ENCODE measurements around the gene SCD5.

Gene SCD5

DNA sequence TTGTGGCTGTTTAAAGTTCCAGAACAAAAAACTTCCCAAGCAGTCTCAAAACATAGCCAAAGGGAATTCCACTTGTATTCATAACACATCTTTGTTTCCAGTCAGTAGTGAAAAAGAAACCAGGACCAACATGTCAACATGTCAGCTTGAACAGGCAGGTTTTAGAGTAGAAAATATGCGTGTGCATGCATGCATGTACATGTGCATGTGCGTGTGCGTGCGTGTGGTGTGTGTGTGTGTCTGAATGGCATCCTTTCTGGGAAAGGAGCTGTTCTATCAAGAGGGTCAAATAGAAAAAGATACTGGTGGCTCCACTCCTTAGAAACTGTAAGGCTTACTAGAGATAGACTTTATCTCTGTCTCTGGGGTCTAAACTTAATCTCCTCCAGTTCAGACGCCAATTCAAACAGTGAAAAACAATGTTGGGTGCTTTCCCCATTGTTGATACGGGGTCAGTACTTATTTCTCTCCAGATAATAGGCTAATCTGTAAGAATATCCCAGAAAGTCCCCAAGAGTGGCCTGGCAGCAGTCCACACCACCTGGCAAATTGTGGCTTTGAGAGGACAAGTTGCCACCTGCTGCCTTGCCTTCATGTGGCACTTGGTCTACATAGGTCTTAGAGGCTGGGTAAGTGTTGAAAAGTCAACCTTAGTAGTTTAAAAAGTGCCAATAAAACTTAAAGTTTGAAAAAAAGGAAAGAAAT is 110.4 kb downstream of the SCD5 start:
- H3K36me3 ChIP-seq (replicated peaks in 1 of 2; ENCODE audit: control insufficient read depth in 2 of 2, insufficient read depth in 2 of 2, low read length in 2 of 2) = no peaks in the 10 kb centered on the region
- no peak overlapping the region for H2BK120ac ChIP-seq (ENCODE audit: low read depth, low read length)
- H3K4ac ChIP-seq (ENCODE audit: low read length) = no peak overlapping the region
- H4K8ac ChIP-seq (ENCODE audit: low read depth, low read length) = no peak overlapping the region
- H2AK5ac ChIP-seq (ENCODE audit: low read depth, low read length) = no peak overlapping the region
- H3K9ac ChIP-seq (ENCODE audit: low read depth, low read length, poor library complexity) = no peak overlapping the region
- no peaks in the 10 kb centered on the region for H3K9me3 ChIP-seq (replicated peaks in 1 of 2; ENCODE audit: control insufficient read depth in 2 of 2, insufficient read depth in 1 of 2, low read depth in 1 of 2, low read length in 2 of 2)
- DNase-seq (ENCODE audit: low spot score) = no peak
- H4K91ac ChIP-seq (ENCODE audit: low read depth, low read length, poor library complexity) = no peak overlapping the region
- no peak overlapping the region for H2AFZ ChIP-seq (ENCODE audit: low read length)
- H3K18ac ChIP-seq (ENCODE audit: low read length) = no peak overlapping the region
- H3K23ac ChIP-seq (ENCODE audit: low read depth, low read length, poor library complexity) = no peak overlapping the region
- H3K27me3 ChIP-seq (ENCODE audit: control insufficient read depth in 3 of 3, insufficient read depth in 3 of 3, low read depth in 1 of 3, low read length in 3 of 3) = no peaks in the 10 kb centered on the region
- no peak overlapping the region for H3K4me3 ChIP-seq (ENCODE audit: low read length in 2 of 2)
- H3K4me1 ChIP-seq (ENCODE audit: control insufficient read depth in 2 of 2, insufficient read depth in 1 of 2, low read depth in 1 of 2, low read length in 2 of 2) = no peaks in the 10 kb centered on the region
- no peak overlapping the region for H3K27ac ChIP-seq (replicated peaks; ENCODE audit: low read length)
- no peak overlapping the region for H2BK5ac ChIP-seq (ENCODE audit: low read length)
- no CpG with 5 or more reads among the region's 6 CpGs for WGBS, 2 donors (ENCODE audit: extremely low coverage in 2 of 2, insufficient read length in 2 of 2, insufficient replicate concordance in 1 of 2)
- H3K14ac ChIP-seq (ENCODE audit: low read length) = no peak overlapping the region
- no peaks in the 10 kb centered on the region for H3K79me1 ChIP-seq (ENCODE audit: low read depth, low read length)
- no peak overlapping the region for H3K4me2 ChIP-seq (ENCODE audit: insufficient read depth, low read length, poor library complexity, severe bottlenecking)
- no peak overlapping the region for H2BK12ac ChIP-seq (ENCODE audit: low read length)
- H2BK15ac ChIP-seq (ENCODE audit: low read length) = no peak overlapping the region

DNA sequence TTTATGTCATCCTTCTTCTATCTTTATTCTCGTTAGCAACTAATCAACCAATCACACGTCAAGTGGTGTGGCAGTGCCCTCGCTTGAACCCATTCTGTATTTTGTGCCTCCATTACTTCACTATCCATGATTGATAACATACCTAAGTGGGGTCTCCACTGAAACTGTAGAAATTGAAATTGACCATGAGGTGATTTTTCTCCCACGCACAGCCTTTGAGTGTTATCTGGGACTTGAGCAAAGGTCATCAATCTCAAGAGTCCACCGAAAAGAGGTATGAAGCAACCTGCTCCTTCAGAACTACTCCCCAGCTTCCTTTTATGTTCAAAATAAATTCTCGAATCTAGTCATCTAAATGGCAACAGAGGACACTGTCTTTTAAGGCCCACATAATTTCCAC is 111.1 kb downstream of the SCD5 start:
- Histone ChIP-seq H3K79me1 (ENCODE audit: low read depth, low read length) (no peaks in the 10 kb centered on the region), H3K14ac (ENCODE audit: low read length) (no peak overlapping the region), H2BK12ac (ENCODE audit: low read length) (no peak overlapping the region), H2BK5ac (ENCODE audit: low read length) (no peak overlapping the region), H3K4ac (ENCODE audit: low read length) (no peak overlapping the region), H3K27ac (replicated peaks; ENCODE audit: low read length) (no peak overlapping the region), H3K4me3 (ENCODE audit: low read length in 2 of 2) (no peak overlapping the region), H3K27me3 (ENCODE audit: control insufficient read depth in 3 of 3, insufficient read depth in 3 of 3, low read depth in 1 of 3, low read length in 3 of 3) (no peaks in the 10 kb centered on the region), H4K8ac (ENCODE audit: low read depth, low read length) (no peak overlapping the region), H3K23ac (ENCODE audit: low read depth, low read length, poor library complexity) (no peak overlapping the region), H3K4me1 (ENCODE audit: control insufficient read depth in 2 of 2, insufficient read depth in 1 of 2, low read depth in 1 of 2, low read length in 2 of 2) (no peaks in the 10 kb centered on the region), H4K91ac (ENCODE audit: low read depth, low read length, poor library complexity) (no peak overlapping the region), H2BK15ac (ENCODE audit: low read length) (no peak overlapping the region), H3K9ac (ENCODE audit: low read depth, low read length, poor library complexity) (no peak overlapping the region), H2AK5ac (ENCODE audit: low read depth, low read length) (no peak overlapping the region), H2AFZ (ENCODE audit: low read length) (no peak overlapping the region), H3K36me3 (replicated peaks in 1 of 2; ENCODE audit: control insufficient read depth in 2 of 2, insufficient read depth in 2 of 2, low read length in 2 of 2) (no peaks in the 10 kb centered on the region), H3K4me2 (ENCODE audit: insufficient read depth, low read length, poor library complexity, severe bottlenecking) (no peak overlapping the region), H3K9me3 (replicated peaks in 1 of 2; ENCODE audit: control insufficient read depth in 2 of 2, insufficient read depth in 1 of 2, low read depth in 1 of 2, low read length in 2 of 2) (no peaks in the 10 kb centered on the region), H3K18ac (ENCODE audit: low read length) (no peak overlapping the region), H2BK120ac (ENCODE audit: low read depth, low read length) (no peak overlapping the region)
- DNase-seq (ENCODE audit: low spot score) = no peak
- WGBS, 2 donors (ENCODE audit: extremely low coverage in 2 of 2, insufficient read length in 2 of 2, insufficient replicate concordance in 1 of 2) = no CpG with 5 or more reads among the region's 6 CpGs

DNA sequence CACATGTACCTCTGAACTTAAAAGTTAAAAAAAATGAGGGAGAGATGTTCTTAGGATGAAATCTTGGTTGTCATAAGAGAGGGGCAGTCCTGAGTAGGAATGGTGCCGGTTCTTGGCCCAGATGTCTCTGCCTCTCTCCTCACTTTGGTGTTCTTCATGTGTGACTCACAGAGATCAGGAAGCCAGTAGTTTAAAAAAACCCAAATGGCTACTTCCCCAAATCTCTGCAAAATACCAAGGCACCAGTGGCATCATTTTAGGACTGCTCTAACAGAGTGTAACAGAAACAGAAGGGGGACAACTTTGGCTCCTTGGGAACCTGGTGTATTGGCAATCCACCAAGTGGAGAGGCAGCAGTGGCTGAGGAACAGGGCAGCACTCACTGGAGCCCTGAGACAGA is 116.8 kb downstream of the SCD5 start:
- WGBS, 2 donors (ENCODE audit: extremely low coverage in 2 of 2, insufficient read length in 2 of 2, insufficient replicate concordance in 1 of 2) = no CpG with 5 or more reads among the region's 1 CpG
- no peak overlapping the region for H3K4ac ChIP-seq (ENCODE audit: low read length)
- H3K23ac ChIP-seq (ENCODE audit: low read depth, low read length, poor library complexity) = no peak overlapping the region
- no peak overlapping the region for H3K9ac ChIP-seq (ENCODE audit: low read depth, low read length, poor library complexity)
- H2BK120ac ChIP-seq (ENCODE audit: low read depth, low read length) = no peak overlapping the region
- no peaks in the 10 kb centered on the region for H3K9me3 ChIP-seq (replicated peaks in 1 of 2; ENCODE audit: control insufficient read depth in 2 of 2, insufficient read depth in 1 of 2, low read depth in 1 of 2, low read length in 2 of 2)
- no peak overlapping the region for H3K18ac ChIP-seq (ENCODE audit: low read length)
- H3K36me3 ChIP-seq (replicated peaks in 1 of 2; ENCODE audit: control insufficient read depth in 2 of 2, insufficient read depth in 2 of 2, low read length in 2 of 2) = peaks cover 0 to 33% of the 10 kb centered on the region in 2 donors
- no peak for DNase-seq (ENCODE audit: low spot score)
- no peak overlapping the region for H3K4me3 ChIP-seq (ENCODE audit: low read length in 2 of 2)
- no peak overlapping the region for H3K4me2 ChIP-seq (ENCODE audit: insufficient read depth, low read length, poor library complexity, severe bottlenecking)
- H3K14ac ChIP-seq (ENCODE audit: low read length) = no peak overlapping the region
- H2BK5ac ChIP-seq (ENCODE audit: low read length) = no peak overlapping the region
- H4K8ac ChIP-seq (ENCODE audit: low read depth, low read length) = no peak overlapping the region
- H3K79me1 ChIP-seq (ENCODE audit: low read depth, low read length) = no peaks in the 10 kb centered on the region
- H2BK15ac ChIP-seq (ENCODE audit: low read length) = no peak overlapping the region
- no peaks in the 10 kb centered on the region for H3K27me3 ChIP-seq (ENCODE audit: control insufficient read depth in 3 of 3, insufficient read depth in 3 of 3, low read depth in 1 of 3, low read length in 3 of 3)
- H4K91ac ChIP-seq (ENCODE audit: low read depth, low read length, poor library complexity) = no peak overlapping the region
- no peaks in the 10 kb centered on the region for H3K4me1 ChIP-seq (ENCODE audit: control insufficient read depth in 2 of 2, insufficient read depth in 1 of 2, low read depth in 1 of 2, low read length in 2 of 2)
- no peak overlapping the region for H2AFZ ChIP-seq (ENCODE audit: low read length)
- H3K27ac ChIP-seq (replicated peaks; ENCODE audit: low read length) = no peak overlapping the region
- H2AK5ac ChIP-seq (ENCODE audit: low read depth, low read length) = no peak overlapping the region
- H2BK12ac ChIP-seq (ENCODE audit: low read length) = no peak overlapping the region

DNA sequence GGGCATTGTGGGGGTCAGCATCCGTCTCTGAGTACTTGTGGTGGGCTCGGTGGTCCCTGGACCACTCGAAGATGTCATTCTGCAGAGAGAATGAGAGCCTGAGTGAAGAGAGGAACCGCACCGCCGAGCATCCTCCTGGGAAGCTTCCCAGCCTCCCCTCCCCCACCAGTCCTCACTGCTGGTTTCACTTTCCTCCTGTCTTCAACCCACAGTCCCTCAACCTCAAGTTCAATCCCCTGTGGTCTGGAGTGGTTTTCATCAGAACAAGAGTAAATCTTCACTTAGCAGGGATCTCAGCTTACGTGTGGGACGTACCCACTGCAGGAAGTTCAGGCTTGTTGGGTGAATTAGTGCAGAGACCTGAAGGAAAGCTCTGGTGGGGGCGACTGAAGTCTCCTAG is 117.8 kb downstream of the SCD5 start:
- no peak overlapping the region for H3K14ac ChIP-seq (ENCODE audit: low read length)

More for the DNA sequence above, 117.8 kb downstream of the SCD5 start:
- H2BK15ac ChIP-seq (ENCODE audit: low read length) = no peak overlapping the region
- no peak overlapping the region for H2BK5ac ChIP-seq (ENCODE audit: low read length)
- no peak overlapping the region for H3K18ac ChIP-seq (ENCODE audit: low read length)
- H3K9ac ChIP-seq (ENCODE audit: low read depth, low read length, poor library complexity) = no peak overlapping the region
- no peak overlapping the region for H3K4me2 ChIP-seq (ENCODE audit: insufficient read depth, low read length, poor library complexity, severe bottlenecking)
- no peak overlapping the region for H3K4ac ChIP-seq (ENCODE audit: low read length)
- no peak overlapping the region for H3K4me3 ChIP-seq (ENCODE audit: low read length in 2 of 2)
- no peak overlapping the region for H4K91ac ChIP-seq (ENCODE audit: low read depth, low read length, poor library complexity)
- H2BK120ac ChIP-seq (ENCODE audit: low read depth, low read length) = no peak overlapping the region
- WGBS, 2 donors (ENCODE audit: extremely low coverage in 2 of 2, insufficient read length in 2 of 2, insufficient replicate concordance in 1 of 2) = no CpG with 5 or more reads among the region's 9 CpGs
- no peaks in the 10 kb centered on the region for H3K9me3 ChIP-seq (replicated peaks in 1 of 2; ENCODE audit: control insufficient read depth in 2 of 2, insufficient read depth in 1 of 2, low read depth in 1 of 2, low read length in 2 of 2)
- H3K79me1 ChIP-seq (ENCODE audit: low read depth, low read length) = no peaks in the 10 kb centered on the region
- H3K27ac ChIP-seq (replicated peaks; ENCODE audit: low read length) = no peak overlapping the region
- H2BK12ac ChIP-seq (ENCODE audit: low read length) = no peak overlapping the region
- no peak overlapping the region for H2AK5ac ChIP-seq (ENCODE audit: low read depth, low read length)
- H3K23ac ChIP-seq (ENCODE audit: low read depth, low read length, poor library complexity) = peak overlapping the region; percentile 21
- peaks cover 0 to 34% of the 10 kb centered on the region in 2 donors for H3K36me3 ChIP-seq (replicated peaks in 1 of 2; ENCODE audit: control insufficient read depth in 2 of 2, insufficient read depth in 2 of 2, low read length in 2 of 2)
- H2AFZ ChIP-seq (ENCODE audit: low read length) = no peak overlapping the region
- no peaks in the 10 kb centered on the region for H3K4me1 ChIP-seq (ENCODE audit: control insufficient read depth in 2 of 2, insufficient read depth in 1 of 2, low read depth in 1 of 2, low read length in 2 of 2)
- H4K8ac ChIP-seq (ENCODE audit: low read depth, low read length) = no peak overlapping the region
- H3K27me3 ChIP-seq (ENCODE audit: control insufficient read depth in 3 of 3, insufficient read depth in 3 of 3, low read depth in 1 of 3, low read length in 3 of 3) = no peaks in the 10 kb centered on the region
- DNase-seq (ENCODE audit: low spot score) = no peak

Data from neuronal stem cell (in vitro differentiated cells).